Central memory CD8-positive, alpha-beta T cell (primary cell): ENCODE data around the gene CTNNA3.

Experiments
- ATAC-seq: fragments of 150-1000 bp; cut with Tn5 transposase; replicated peaks from 2 replicates; pipeline ENCODE4 v1.10.0; 2022; ENCODE audit warnings: mild to moderate bottlenecking, moderate FRiP score, moderate number of reproducible peaks; ENCODE audit not compliant: poor library complexity, severe bottlenecking; ENCODE audit errors: extremely low read depth
- DNase-seq, 2 donors: peaks; one replicate each; pipeline ENCODE4 v3.0.0; 2021; ENCODE audit warnings: low spot score in 2 of 2
- H3K27ac Mint-ChIP-seq: one replicate; pipeline ENCODE4 v1.8.0; 2022; ENCODE audit warnings: low read depth, mild to moderate bottlenecking, moderate library complexity, mixed read lengths
- H3K27me3 Mint-ChIP-seq: one replicate; pipeline ENCODE4 v1.8.0; 2022; ENCODE audit warnings: mixed read lengths
- H3K36me3 Mint-ChIP-seq: one replicate; pipeline ENCODE4 v1.8.0; 2022; ENCODE audit warnings: mild to moderate bottlenecking, moderate library complexity, mixed read lengths; ENCODE audit not compliant: insufficient read depth
- H3K4me1 Mint-ChIP-seq: one replicate; pipeline ENCODE4 v1.8.0; 2022; ENCODE audit warnings: mixed read lengths
- H3K4me3 Mint-ChIP-seq: one replicate; pipeline ENCODE4 v1.8.0; 2022; ENCODE audit warnings: mild to moderate bottlenecking, moderate library complexity, mixed read lengths
- H3K9me3 Mint-ChIP-seq: one replicate; pipeline ENCODE4 v1.8.0; 2022; ENCODE audit warnings: mixed read lengths

Gene CTNNA3

DNA sequence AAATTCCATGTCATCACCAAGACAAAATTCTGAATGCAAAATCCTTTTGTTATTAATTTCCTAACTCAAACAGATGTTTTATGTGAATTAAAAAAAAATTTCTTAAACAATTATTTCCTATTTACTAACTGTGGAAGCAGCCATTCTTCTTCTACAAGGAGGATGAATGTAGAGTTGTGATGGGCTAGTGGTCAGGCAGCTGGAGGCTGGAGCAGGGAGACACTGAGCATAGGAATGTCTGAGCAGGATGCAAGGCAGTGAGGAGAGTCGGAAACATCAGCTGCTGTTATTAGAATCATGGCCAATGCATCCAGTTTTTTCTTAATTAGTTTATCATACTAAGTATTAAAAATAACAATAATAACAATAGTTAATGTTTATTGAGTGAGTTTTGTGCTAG lies 872.7 kb downstream of the CTNNA3 start:
- Mint-ChIP-seq H3K27me3 (no peaks in the 10 kb centered on the region), H3K4me3 (no peak overlapping the region), H3K36me3 (no peaks in the 10 kb centered on the region), H3K27ac (no peak overlapping the region), H3K4me1 (no peaks in the 10 kb centered on the region), H3K9me3 (peaks cover 11% of the 10 kb centered on the region)
- ATAC-seq (no peak), DNase-seq (no peak)

- H3K27ac Mint-ChIP-seq: no peak overlapping the region
- H3K36me3 Mint-ChIP-seq: no peaks in the 10 kb centered on the region
- no peak for DNase-seq
- H3K27me3 Mint-ChIP-seq: no peaks in the 10 kb centered on the region
- no peak for ATAC-seq
- H3K9me3 Mint-ChIP-seq: peaks cover 11% of the 10 kb centered on the region
- no peak overlapping the region for H3K4me3 Mint-ChIP-seq
- H3K4me1 Mint-ChIP-seq: no peaks in the 10 kb centered on the region
Observed at GRCh38 chr10:66822801-66823200, 873.2 kb downstream of the CTNNA3 start.

- no peak for DNase-seq
- Mint-ChIP-seq H3K4me3 (no peak overlapping the region), H3K27ac (no peak overlapping the region), H3K27me3 (no peaks in the 10 kb centered on the region), H3K36me3 (no peaks in the 10 kb centered on the region), H3K9me3 (no peaks in the 10 kb centered on the region), H3K4me1 (no peaks in the 10 kb centered on the region)
- ATAC-seq: no peak
Observed at GRCh38 chr10:66819691-66820090, 876.3 kb downstream of the CTNNA3 start.

DNA sequence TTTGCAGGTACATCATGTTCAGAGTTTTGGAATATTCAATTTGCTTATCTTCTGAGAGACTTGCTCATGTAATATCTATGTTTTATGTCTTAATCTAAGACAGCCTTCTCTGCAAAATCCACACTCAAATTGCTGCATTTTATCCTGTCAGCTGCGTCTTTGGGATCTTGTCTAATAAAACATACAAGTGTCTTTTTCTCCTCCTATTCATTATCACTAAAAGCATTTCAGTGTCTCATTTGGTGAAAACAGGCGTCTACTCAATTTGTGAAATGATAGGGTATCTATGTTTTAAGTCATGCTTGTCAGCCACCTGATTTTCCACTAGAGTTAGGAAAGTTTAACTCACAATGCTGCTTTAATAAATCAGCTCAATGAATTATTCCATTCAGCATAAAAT lies 882.9 kb downstream of the CTNNA3 start:
- no peaks in the 10 kb centered on the region for H3K36me3 Mint-ChIP-seq
- no peaks in the 10 kb centered on the region for H3K4me1 Mint-ChIP-seq
- H3K27ac Mint-ChIP-seq: no peak overlapping the region
- H3K9me3 Mint-ChIP-seq: peaks cover 20% of the 10 kb centered on the region
- H3K27me3 Mint-ChIP-seq: no peaks in the 10 kb centered on the region
- no peak overlapping the region for H3K4me3 Mint-ChIP-seq
- no peak for DNase-seq
- ATAC-seq: no peak

GRCh38 chr10:66811211-66811610 lies 884.8 kb downstream of the CTNNA3 start:
- Mint-ChIP-seq H3K27me3 (no peaks in the 10 kb centered on the region), H3K36me3 (no peaks in the 10 kb centered on the region), H3K4me1 (no peaks in the 10 kb centered on the region), H3K9me3 (peaks cover 20% of the 10 kb centered on the region), H3K27ac (no peak overlapping the region), H3K4me3 (no peak overlapping the region)
- ATAC-seq (no peak), DNase-seq (no peak)

DNA sequence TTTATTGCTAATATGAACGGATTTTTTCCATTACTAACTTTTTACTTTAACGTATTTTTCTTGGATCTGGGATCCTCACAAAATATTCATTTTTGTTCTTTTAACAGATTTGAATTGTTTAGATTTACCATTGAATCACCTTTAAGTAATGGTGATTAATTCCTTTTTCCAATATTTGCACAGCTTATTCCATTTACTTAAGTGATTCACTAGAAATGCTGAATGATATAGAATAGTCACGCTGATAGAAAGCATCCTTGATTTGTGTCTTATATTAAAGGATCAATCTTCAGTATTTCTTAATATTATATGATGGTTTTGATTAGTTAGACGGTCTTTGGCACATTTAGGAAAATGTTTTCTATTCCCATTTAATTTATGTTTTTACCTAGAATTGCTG lies 886.6 kb downstream of the CTNNA3 start:
- DNase-seq (no peak), ATAC-seq (no peak)
- Mint-ChIP-seq H3K27ac (no peak overlapping the region), H3K9me3 (peaks cover 20% of the 10 kb centered on the region), H3K27me3 (no peaks in the 10 kb centered on the region), H3K4me1 (no peaks in the 10 kb centered on the region), H3K4me3 (no peak overlapping the region), H3K36me3 (no peaks in the 10 kb centered on the region)

DNA sequence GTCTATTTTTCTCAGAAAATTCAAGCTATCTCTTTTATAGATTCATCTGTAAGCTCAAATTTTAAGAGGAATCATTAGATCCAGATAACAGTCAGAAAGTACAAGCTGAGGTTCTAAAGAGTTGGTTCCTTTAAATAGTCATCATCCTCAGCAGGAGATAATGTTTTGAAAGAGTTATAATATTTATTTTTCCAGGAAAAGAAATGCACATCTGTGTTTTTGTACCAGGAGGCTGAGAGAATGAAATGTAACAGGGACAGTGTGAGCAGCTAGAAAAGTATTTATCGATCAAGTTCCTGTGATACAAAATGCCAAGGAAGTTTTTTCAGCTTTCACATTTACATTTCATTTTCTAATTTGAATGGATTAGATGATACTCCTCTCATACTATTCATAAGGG lies 890.4 kb downstream of the CTNNA3 start:
- no peak for DNase-seq
- no peaks in the 10 kb centered on the region for H3K36me3 Mint-ChIP-seq
- no peaks in the 10 kb centered on the region for H3K27me3 Mint-ChIP-seq
- H3K4me1 Mint-ChIP-seq: no peaks in the 10 kb centered on the region
- H3K4me3 Mint-ChIP-seq: no peak overlapping the region
- peaks cover 12% of the 10 kb centered on the region for H3K9me3 Mint-ChIP-seq
- no peak for ATAC-seq
- no peak overlapping the region for H3K27ac Mint-ChIP-seq

DNA sequence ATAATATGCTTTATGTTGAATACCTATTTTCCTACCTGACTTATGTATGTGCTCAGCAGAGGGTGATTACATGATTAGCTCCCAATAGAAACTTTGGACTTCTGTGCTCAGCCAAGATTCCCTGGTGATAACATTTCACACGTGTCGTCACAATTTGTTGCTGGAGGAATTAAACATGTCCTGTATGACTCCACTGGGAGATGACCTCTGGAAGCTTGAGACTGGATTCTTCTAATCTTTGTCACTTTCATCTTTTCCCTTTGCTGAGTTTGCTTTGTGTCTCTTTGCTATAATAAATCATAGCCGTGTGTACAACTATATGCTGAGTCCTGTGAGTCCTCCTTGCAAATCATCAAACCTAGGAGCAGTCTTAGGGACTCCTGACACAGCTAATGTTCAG lies 891.0 kb downstream of the CTNNA3 start:
- Mint-ChIP-seq H3K4me3 (no peak overlapping the region), H3K9me3 (peaks cover 6% of the 10 kb centered on the region), H3K27ac (no peak overlapping the region), H3K27me3 (no peaks in the 10 kb centered on the region), H3K36me3 (no peaks in the 10 kb centered on the region), H3K4me1 (no peaks in the 10 kb centered on the region)
- DNase-seq (no peak), ATAC-seq (no peak)

- ATAC-seq (no peak), DNase-seq (no peak)
- Mint-ChIP-seq H3K27ac (no peak overlapping the region), H3K9me3 (peaks cover 6% of the 10 kb centered on the region), H3K27me3 (no peaks in the 10 kb centered on the region), H3K36me3 (no peaks in the 10 kb centered on the region), H3K4me1 (no peaks in the 10 kb centered on the region), H3K4me3 (no peak overlapping the region)
Observed at GRCh38 chr10:66803174-66803573, 892.8 kb downstream of the CTNNA3 start.

DNA sequence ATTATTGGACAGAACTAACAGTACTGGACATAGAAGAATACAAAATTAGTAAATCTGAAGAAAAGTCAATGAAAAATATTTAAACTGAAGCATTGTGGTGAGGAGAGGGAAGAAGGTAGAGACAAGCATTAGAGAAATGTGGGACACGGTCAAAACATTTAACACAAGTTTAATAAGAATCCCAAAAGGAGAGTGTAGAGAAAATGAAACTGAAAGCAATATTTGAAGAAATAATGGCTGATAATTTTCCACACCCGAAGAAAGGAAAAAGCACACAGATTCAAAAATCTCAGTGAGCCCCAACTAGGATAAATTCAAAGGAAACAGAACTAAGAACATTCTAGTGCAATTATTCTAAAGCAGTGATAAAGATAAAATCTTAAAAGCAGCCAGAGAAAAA lies 896.5 kb downstream of the CTNNA3 start:
- no peaks in the 10 kb centered on the region for H3K27me3 Mint-ChIP-seq
- peaks cover 12% of the 10 kb centered on the region for H3K9me3 Mint-ChIP-seq
- H3K4me3 Mint-ChIP-seq: no peak overlapping the region
- no peak overlapping the region for H3K27ac Mint-ChIP-seq
- no peak for ATAC-seq
- DNase-seq: no peak
- no peaks in the 10 kb centered on the region for H3K36me3 Mint-ChIP-seq
- no peaks in the 10 kb centered on the region for H3K4me1 Mint-ChIP-seq

DNA sequence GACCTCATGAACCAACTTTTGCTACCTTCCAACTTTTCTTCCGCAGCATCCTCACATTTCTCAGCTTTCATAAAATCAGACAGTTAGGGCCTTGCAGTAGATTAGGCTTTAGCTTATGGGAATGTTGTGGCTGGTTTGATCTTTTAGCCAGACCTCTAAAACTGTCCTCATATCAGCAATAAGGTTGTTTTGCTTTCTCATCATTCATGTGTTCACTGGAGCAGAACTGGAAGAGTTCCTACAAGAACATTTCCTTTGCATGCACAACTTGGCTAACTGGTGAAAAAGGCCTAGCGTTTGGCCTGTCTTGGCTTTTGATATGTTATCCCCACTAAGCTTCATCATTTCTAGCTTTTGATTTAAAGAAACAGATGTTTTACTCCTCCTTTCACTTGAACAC lies 900.1 kb downstream of the CTNNA3 start:
- peaks cover 13% of the 10 kb centered on the region for H3K9me3 Mint-ChIP-seq
- no peak overlapping the region for H3K27ac Mint-ChIP-seq
- H3K27me3 Mint-ChIP-seq: no peaks in the 10 kb centered on the region
- H3K4me3 Mint-ChIP-seq: no peak overlapping the region
- no peaks in the 10 kb centered on the region for H3K4me1 Mint-ChIP-seq
- ATAC-seq: no peak
- DNase-seq: no peak
- peaks cover 3% of the 10 kb centered on the region for H3K36me3 Mint-ChIP-seq

DNA sequence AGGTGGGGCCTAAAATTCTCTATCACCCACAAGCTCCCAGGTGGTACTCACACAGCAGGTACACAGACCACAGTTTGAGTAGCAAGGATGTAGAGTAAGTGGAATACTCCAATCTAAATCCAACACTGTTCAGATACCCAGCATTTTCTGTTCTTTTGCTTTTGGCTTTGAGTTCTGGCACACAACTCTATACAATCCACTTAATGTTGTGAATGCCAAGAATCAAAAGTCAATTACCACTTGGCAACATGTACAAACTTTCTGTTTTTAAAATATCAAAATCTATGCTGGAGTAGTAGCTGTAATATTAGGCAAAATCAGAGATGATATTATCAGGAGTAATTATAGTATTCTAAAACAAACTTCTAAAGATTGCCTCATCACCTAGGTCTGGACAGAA lies 903.6 kb downstream of the CTNNA3 start:
- H3K27me3 Mint-ChIP-seq: no peaks in the 10 kb centered on the region
- peaks cover 3% of the 10 kb centered on the region for H3K36me3 Mint-ChIP-seq
- no peak overlapping the region for H3K27ac Mint-ChIP-seq
- DNase-seq (no peak), ATAC-seq (no peak)
- no peaks in the 10 kb centered on the region for H3K4me1 Mint-ChIP-seq
- peaks cover 21% of the 10 kb centered on the region for H3K9me3 Mint-ChIP-seq
- no peak overlapping the region for H3K4me3 Mint-ChIP-seq

- ATAC-seq (no peak), DNase-seq (no peak)
- H3K27ac Mint-ChIP-seq: no peak overlapping the region
- H3K27me3 Mint-ChIP-seq: no peaks in the 10 kb centered on the region
- H3K4me3 Mint-ChIP-seq: no peak overlapping the region
- H3K4me1 Mint-ChIP-seq: no peaks in the 10 kb centered on the region
- peaks cover 3% of the 10 kb centered on the region for H3K36me3 Mint-ChIP-seq
- peaks cover 15% of the 10 kb centered on the region for H3K9me3 Mint-ChIP-seq
Observed at GRCh38 chr10:66788178-66788987, 907.6 kb downstream of the CTNNA3 start.
